Caco-2 (cell line): Measurements from ENCODE around the gene MYLK2. TPM values are rescaled to one million over a fixed set of nuclear protein-coding genes. Genes with fewer than 3 reads are reported as not detected.

Experiments
- BruUV-seq: library from RNA; stranded (reverse); fragments of 400-500 nt; replicated peaks from 2 replicates; lab custom pipeline; 2021; lab: Mats Ljungman, UMichigan
- CTCF ChIA-PET: fragments of 300-600 bp; sonication (Branson Sonifier 250); formaldehyde crosslinking; loops from one replicate; lab custom pipeline; 2022; ENCODE audit warnings: antibody characterized with exemption; lab: Charles Lee
- POLR2A ChIA-PET: fragments of 300-600 bp; sonication (Branson Sonifier 250); formaldehyde crosslinking; loops from one replicate; lab custom pipeline; 2022; ENCODE audit warnings: antibody characterized with exemption; lab: Charles Lee
- DNase-seq, 2 experiments: peaks; one replicate each; pipeline versions ENCODE4 v3.0.0 to v3.0.0-alpha.2; 2020 to 2022
- H3K27me3 ChIP-seq: replicated peaks from 2 replicates; pipeline ENCODE4 v1.6.0; 2011; ENCODE audit warnings: low read length; ENCODE audit not compliant: control insufficient read depth, insufficient read depth
- H3K36me3 ChIP-seq: 2 replicates; pipeline ENCODE4 v1.5.1; 2011; ENCODE audit warnings: low read length; ENCODE audit not compliant: control insufficient read depth, insufficient read depth
- H3K4me1 ChIP-seq: fragments of 250-450 bp; sonication (Bioruptor Pico); 2 replicates; pipeline ENCODE4 v1.5.1; 2020; ENCODE audit warnings: mild to moderate bottlenecking
- H3K4me3 ChIP-seq: 2 replicates; pipeline ENCODE4 v1.5.1; 2011; ENCODE audit warnings: low read depth, mild to moderate bottlenecking, control low read depth, low read length
- H3K9me3 ChIP-seq: fragments of 250-450 bp; sonication (Bioruptor Pico); 2 replicates; pipeline ENCODE4 v1.5.1; 2020; ENCODE audit warnings: mild to moderate bottlenecking, moderate library complexity
- H3K27ac Mint-ChIP-seq: one replicate; pipeline ENCODE4 v1.8.0; 2022; ENCODE audit warnings: mixed read lengths; ENCODE audit not compliant: unreplicated experiment
- H3K27me3 Mint-ChIP-seq: one replicate; pipeline ENCODE4 v1.8.0; 2022; ENCODE audit warnings: mixed read lengths; ENCODE audit not compliant: insufficient read depth, unreplicated experiment
- H3K36me3 Mint-ChIP-seq: one replicate; pipeline ENCODE4 v1.8.0; 2022; ENCODE audit warnings: mild to moderate bottlenecking, mixed read lengths; ENCODE audit not compliant: insufficient read depth, unreplicated experiment
- H3K4me1 Mint-ChIP-seq: one replicate; pipeline ENCODE4 v1.8.0; 2022; ENCODE audit warnings: low read depth, mixed read lengths; ENCODE audit not compliant: unreplicated experiment
- H3K4me3 Mint-ChIP-seq: one replicate; pipeline ENCODE4 v1.8.0; 2022; ENCODE audit warnings: mild to moderate bottlenecking, moderate library complexity, mixed read lengths; ENCODE audit not compliant: unreplicated experiment
- H3K9me3 Mint-ChIP-seq: one replicate; pipeline ENCODE4 v1.8.0; 2022; ENCODE audit warnings: mixed read lengths; ENCODE audit not compliant: unreplicated experiment
- CTCF ChIP-seq, 2 experiments: fragments of 200-600 bp in 1 of 2; IDR thresholded peaks; 1 replicate in 1 of 2; 2 replicates in 1 of 2; pipeline versions ENCODE4 v1.5.1 to v1.8.0; 2011 to 2022; ENCODE audit warnings: antibody characterized with exemption in 1 of 2, control low read depth in 1 of 2, inconsistent platforms in 1 of 2, low read depth in 1 of 2, low read length in 1 of 2, mild to moderate bottlenecking in 1 of 2, moderate library complexity in 1 of 2; ENCODE audit not compliant: insufficient read depth in 1 of 2, severe bottlenecking in 1 of 2, unreplicated experiment in 1 of 2
- intact Hi-C: fragments of 100-400 bp; cut with micrococcal nuclease; formaldehyde crosslinking; loops from one replicate; pipeline ENCODE4 v1.10.0; 2022; ENCODE audit not compliant: unreplicated experiment
- total RNA-seq: library from RNA; stranded (reverse); gene quantifications from 2 replicates; pipeline ENCODE4 v1.2.3, GENCODE V29; 2022

MYLK2 gene
- total RNA-seq, 1 experiment from 2014 or later, result 0.91 TPM

DNA sequence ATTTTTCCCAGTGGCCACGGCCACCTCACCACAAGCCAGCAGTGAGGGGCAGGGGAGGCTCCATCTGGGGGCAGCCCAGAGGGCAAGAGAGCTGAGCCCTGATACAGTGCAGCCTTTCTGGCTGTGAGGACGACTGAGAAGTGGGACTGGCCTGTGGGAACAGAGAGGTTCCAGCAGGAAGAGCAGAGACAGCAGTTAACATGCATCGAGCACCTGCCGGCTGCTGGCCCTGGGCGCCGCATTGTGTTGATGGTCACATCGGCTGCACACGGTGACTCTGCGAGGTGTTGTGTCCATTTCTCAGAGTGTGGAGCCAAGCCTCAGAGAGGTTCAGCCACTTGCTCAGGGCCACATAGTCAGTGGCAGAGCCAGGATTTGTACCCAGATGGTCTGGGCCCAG is 16.4 kb downstream of the MYLK2 start:
- Mint-ChIP-seq H3K36me3 (no peaks in the 10 kb centered on the region), H3K27me3 (no peaks in the 10 kb centered on the region), H3K27ac (no peak overlapping the region), H3K4me1 (peaks cover 5% of the 10 kb centered on the region), H3K9me3 (no peaks in the 10 kb centered on the region), H3K4me3 (no peak overlapping the region)
- Histone ChIP-seq H3K4me1 (peaks cover 13% of the 10 kb centered on the region), H3K36me3 (no peaks in the 10 kb centered on the region), H3K27me3 (no peaks in the 10 kb centered on the region), H3K4me3 (no peak overlapping the region), H3K9me3 (no peaks in the 10 kb centered on the region)
- intact Hi-C loops, result no loop called here
- ChIA-PET POLR2A (no interaction called here), CTCF (interaction anchor here (1.3 to 2.0 kb wide), 2 partner anchors 16 to 18 kb away, joined by 4 to 8 read pairs; no protein-coding TSS in a partner anchor)
- DNase-seq, result no peak
- no peak for TF ChIP-seq CTCF (IDR thresholded peaks at IDR 0.05; ENCODE audit: insufficient read depth in 1 of 2, low read depth in 1 of 2, low read length in 1 of 2, severe bottlenecking in 1 of 2, unreplicated experiment in 1 of 2)
- no TSS peak for BruUV-seq

DNA sequence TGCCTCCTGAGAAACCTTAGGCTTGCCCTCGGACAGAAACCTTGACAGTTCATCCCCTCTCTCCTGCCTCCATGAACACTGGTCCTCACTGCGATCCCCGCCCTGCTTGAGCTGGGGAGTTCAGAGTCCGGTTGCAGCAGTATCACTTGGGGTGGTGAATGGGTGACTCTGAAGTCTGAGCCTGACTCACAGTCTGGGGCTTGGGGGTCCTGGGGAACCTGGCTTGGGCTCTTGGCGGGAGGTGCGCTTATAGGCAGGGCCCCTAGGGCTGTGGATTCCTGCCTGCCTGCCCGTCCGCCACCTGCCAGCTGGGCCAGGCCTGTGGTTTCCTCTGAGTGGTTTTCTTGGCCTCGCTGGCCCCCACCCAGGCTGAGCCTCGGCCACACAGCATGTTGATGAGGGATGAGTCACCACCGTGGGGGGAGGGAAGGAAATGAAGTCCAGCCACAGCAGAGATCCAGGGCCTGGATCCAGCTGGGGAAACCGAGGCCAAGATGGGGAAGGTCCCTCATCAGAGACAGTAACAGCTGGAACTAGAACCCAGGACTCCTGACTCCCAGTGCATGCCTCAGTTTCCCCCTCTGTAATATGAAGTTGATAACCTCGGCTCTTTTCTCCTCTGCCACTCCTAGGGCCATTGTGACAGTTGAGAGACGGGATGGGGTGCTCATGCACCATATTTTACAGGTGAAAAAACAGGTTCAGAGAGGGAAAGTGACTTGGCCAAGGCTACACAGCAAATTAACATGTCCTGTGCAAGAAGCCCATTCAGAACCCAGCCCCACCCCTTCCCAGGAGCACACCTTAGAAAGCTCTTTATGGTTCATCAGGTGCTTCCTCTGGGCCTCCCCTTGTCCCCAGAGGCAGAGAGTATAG is 17.1 kb downstream of the MYLK2 start:
- TF ChIP-seq CTCF (IDR thresholded peaks at IDR 0.05; ENCODE audit: insufficient read depth in 1 of 2, low read depth in 1 of 2, low read length in 1 of 2, severe bottlenecking in 1 of 2, unreplicated experiment in 1 of 2), result no peak
- H3K27ac Mint-ChIP-seq, result no peak overlapping the region
- CTCF ChIA-PET, result interaction anchor here (0.8 to 2.5 kb wide), 5 partner anchors 9 to 112 kb away, joined by 3 to 14 read pairs (median 7); no protein-coding TSS in a partner anchor

DNA sequence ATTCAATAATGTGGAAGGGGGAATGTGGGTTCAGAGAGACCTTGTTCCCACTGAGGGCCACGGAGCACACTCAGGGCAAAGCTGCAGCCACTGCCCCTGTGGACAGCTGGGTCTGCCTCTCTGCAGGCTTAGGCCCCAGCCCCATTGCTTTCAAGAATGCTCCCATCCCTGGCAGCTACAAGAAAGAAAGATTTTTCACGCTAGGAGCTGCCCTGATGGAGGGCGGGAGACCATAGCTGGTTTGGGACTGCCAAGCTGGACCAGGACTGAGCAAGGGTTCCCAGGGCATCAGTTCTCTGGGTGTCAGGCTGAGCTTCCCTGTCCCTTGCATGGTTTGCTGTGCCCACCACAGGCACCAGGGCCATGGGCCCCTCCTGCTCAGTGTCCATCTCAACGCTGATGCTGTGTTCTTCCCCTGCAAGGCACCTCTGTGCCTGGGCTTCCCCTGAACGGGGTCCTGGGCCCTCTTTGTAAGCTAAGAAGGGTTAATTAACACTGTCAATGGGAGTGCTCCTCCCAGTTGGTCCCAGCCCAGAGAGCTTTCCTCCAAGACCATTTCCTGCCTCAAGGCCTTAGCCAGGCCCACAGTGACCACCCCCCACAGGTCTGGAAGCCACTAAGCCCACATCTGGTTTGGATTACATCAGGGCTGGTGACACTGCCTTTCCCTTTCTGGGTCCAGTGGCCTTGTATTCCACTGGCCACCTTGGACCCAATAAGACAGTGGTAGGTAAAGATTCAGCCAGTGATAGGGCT is 17.9 kb downstream of the MYLK2 start:
- Histone ChIP-seq H3K4me1 (peaks cover 13% of the 10 kb centered on the region), H3K9me3 (no peaks in the 10 kb centered on the region), H3K4me3 (no peak overlapping the region), H3K36me3 (no peaks in the 10 kb centered on the region), H3K27me3 (no peaks in the 10 kb centered on the region)
- Mint-ChIP-seq H3K27me3 (no peaks in the 10 kb centered on the region), H3K36me3 (no peaks in the 10 kb centered on the region), H3K4me1 (peaks cover 5% of the 10 kb centered on the region), H3K9me3 (no peaks in the 10 kb centered on the region), H3K27ac (no peak overlapping the region), H3K4me3 (no peak overlapping the region)
- no TSS peak for BruUV-seq
- ChIA-PET POLR2A (no interaction called here), CTCF (interaction anchor here (0.6 to 2.5 kb wide), 5 partner anchors 10 to 267 kb away, joined by 3 to 14 read pairs (median 7); no protein-coding TSS in a partner anchor)
- no peak for DNase-seq
- TF ChIP-seq CTCF (IDR thresholded peaks at IDR 0.05; ENCODE audit: insufficient read depth in 1 of 2, low read depth in 1 of 2, low read length in 1 of 2, severe bottlenecking in 1 of 2, unreplicated experiment in 1 of 2), result no peak
- intact Hi-C loops, result no loop called here

More for the DNA sequence above, 17.1 kb downstream of the MYLK2 start:
- Mint-ChIP-seq H3K4me1 (peaks cover 5% of the 10 kb centered on the region), H3K27me3 (no peaks in the 10 kb centered on the region), H3K4me3 (no peak overlapping the region), H3K36me3 (no peaks in the 10 kb centered on the region), H3K9me3 (no peaks in the 10 kb centered on the region)
- no TSS peak for BruUV-seq
- POLR2A ChIA-PET, result no interaction called here
- Histone ChIP-seq H3K4me1 (peaks cover 13% of the 10 kb centered on the region), H3K27me3 (no peaks in the 10 kb centered on the region), H3K9me3 (no peaks in the 10 kb centered on the region), H3K4me3 (no peak overlapping the region), H3K36me3 (no peaks in the 10 kb centered on the region)
- intact Hi-C loops, result no loop called here
- DNase-seq, result peak; percentile 58 to 76
